NCI-H1930 (cell line): ENCODE data around the gene LEKR1.
A peak's percentile ranks its signal among the peaks of the same experiment; 100 is the strongest.
"Not testable (repeated sequence)": the region's sequence is repeated elsewhere in the genome, so short reads cannot be mapped to it uniquely, and the experiment has no call there.

ENCODE experiments used
- DNase-seq, 2 experiments: peaks; one replicate each; lab custom pipeline; 2025; lab: John Stamatoyannopoulos, UW

Gene LEKR1

DNA sequence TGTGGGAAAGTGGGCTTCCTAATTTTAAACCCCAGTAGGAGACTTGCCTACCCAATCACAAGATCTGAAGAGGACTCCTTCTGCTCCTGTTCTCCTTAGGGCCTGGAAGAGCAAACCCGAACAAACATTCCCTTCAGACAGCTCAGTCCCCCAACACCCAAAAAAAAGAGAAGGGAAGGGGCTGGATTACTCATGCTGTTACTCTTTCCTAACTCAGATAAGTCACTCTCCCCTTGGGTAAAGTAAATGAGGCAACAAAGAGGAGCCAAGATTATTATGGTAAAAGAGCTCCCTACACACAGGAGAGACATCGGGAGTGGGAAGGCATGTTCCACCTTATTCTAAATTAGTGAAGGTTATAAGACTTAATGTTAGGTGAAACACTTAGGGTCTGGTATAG is 18.1 kb upstream of the LEKR1 start:
- DNase-seq, result no peak

DNA sequence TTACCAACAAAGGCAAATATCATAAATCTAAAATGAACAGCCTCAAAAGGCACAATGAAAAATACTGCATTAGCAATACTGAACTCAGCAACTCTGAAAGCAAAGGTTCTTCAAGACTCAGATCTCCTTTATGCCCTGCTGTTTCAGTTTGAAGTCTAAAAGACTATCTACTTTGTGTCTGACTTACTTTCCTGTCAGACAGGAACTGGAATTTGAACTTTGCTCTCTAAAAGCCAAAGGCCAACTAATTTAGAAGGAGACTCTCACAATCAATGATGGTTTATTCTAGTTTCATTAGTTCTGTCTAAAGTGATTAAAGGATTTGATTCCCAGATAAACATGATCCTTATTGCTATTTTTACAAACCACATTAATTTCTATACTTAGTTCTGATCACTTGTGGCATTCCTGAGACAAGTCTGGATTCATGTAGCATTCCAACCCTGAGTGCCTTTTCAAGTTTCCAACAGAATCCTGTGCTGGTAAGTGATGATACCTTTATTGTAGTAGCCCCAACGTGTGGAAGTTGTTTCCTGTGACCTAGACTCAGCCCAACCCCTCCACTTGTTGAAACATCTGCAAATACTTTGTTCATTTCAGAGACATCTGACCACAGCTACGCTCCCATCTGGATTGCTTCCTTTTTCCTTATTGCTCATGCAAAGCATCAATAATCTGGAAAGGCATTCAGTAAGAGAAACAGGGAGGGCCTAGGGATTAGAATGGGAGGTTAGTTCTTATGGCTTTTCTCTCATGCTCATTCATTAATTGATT is 14.9 kb upstream of the LEKR1 start:
- no peak for DNase-seq

- no peak for DNase-seq
Measured at GRCh38 chr3:156812521-156813335, 13.4 kb upstream of the LEKR1 start.

- DNase-seq, result no peak
Measured at GRCh38 chr3:156814295-156814694, 11.9 kb upstream of the LEKR1 start.

DNA sequence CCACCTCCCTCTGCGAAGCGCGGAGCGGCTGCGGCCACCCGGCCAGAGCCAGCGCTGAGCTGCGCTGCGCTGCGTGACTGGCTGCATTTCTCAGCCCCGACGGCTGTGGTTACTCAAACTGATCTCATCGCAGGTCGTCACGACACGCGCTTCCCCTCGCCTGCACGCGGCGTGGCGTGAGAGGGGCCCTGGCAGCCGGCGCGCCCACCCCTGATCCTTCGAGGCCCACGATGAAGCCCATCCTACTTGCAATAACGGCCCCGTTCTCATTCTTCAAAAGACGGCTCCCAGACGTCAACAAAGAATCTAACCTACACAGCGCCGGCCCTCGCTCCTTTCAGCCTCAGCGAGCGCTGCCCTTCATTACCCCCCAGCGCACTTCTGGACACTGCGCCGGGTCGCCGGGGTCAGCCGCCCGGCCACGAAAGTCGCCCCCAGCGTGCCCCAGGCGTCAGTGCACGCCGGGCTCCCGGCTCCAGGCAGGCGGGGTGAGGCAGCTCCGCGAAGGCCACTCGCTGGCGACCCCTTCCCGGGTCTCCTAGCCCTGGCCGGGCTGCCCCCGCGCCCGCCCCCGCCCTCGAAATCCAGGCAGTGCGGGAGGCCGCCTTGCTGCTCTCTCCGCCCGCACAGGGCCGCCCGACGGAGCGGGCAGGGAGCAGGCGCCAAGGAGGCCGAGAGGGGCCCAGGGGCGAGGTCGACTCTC is 9.9 kb upstream of the LEKR1 start:
- DNase-seq, result no peak

DNA sequence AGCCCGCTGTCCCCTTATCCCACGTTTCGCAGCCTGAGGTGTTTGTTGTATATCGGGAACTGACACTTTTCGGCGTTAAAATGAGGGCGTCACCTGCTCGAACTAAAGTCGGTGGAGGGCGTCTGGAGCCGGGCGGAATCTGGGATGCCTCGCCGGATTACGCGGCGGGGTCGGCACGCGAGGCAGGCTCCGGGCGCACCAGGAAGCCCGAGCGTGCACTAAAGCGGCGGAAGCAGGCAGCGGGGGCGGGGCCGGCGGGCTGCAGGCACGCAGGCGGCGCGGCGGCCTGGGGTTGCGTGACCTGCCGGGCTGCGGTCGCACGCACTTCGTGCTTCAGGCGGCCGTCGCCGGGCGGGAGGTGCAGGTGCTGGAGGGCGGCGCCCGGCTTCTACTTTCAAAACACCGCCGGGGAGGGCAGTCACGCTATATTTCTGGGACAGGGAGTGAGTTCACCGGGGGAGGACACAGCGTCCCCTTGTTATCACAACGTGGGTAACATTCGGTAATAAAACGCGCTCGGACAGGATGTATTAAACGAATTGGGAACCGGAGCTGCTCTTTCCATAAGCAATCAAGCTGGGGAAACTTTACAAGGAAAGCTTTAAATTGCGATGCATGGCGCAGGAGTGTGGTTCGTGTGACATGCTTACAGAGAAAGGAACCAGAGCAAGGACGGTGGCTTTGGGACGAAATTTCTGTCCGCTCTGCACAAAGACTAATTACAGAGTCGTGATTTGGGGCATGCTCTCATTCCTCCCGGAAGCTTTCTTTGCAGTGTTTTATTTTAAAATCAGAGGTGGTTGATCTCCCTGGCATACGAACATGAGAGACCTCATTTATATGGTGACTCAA is 9.1 kb upstream of the LEKR1 start:
- DNase-seq, result peak; percentile 69 to 75

- DNase-seq, result no peak
Measured at GRCh38 chr3:156817646-156818272, 8.4 kb upstream of the LEKR1 start.

- no peak for DNase-seq
Measured at GRCh38 chr3:156818273-156818651, 7.9 kb upstream of the LEKR1 start.

- DNase-seq, result no peak
Measured at GRCh38 chr3:156818890-156819289, 7.3 kb upstream of the LEKR1 start.

- no peak for DNase-seq
Measured at GRCh38 chr3:156819842-156820691, 6.1 kb upstream of the LEKR1 start.

- DNase-seq, result no peak
Measured at GRCh38 chr3:156820692-156821080, 5.5 kb upstream of the LEKR1 start.

DNA sequence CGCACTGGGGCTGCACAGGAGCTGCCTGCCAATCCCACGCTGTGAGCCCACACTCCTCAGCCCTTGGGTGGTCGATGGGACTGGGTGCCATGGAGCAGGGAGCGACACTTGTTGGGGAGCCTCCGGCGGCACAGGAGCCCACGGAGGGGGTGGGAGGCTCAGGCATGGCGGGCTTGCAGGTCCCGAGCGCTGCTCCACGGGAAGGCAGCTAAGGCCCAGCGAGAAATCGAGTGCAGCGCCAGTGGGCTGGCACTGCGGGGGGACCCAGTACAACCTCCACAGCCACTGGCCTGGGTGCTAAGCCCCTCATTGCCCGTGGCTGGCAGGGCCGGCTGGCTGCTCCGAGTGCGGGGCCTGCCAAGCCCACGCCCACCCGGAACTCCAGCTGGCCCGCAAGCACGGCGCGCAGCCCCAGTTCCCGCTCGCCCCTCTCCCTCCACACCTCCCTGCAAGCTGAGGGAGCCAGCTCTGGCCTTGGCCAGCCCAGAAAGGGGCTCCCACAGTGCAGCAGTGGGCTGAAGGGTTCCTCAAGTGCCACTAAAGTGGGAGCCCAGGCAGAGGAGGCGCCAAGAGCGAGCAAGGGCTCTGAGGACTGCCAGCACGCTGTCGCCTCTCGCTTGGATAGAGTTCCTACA is 3.4 kb upstream of the LEKR1 start:
- DNase-seq, result not testable (repeated sequence)

GRCh38 chr3:156825795-156826143 is 384 bp upstream of the LEKR1 start:
- no peak for DNase-seq

DNA sequence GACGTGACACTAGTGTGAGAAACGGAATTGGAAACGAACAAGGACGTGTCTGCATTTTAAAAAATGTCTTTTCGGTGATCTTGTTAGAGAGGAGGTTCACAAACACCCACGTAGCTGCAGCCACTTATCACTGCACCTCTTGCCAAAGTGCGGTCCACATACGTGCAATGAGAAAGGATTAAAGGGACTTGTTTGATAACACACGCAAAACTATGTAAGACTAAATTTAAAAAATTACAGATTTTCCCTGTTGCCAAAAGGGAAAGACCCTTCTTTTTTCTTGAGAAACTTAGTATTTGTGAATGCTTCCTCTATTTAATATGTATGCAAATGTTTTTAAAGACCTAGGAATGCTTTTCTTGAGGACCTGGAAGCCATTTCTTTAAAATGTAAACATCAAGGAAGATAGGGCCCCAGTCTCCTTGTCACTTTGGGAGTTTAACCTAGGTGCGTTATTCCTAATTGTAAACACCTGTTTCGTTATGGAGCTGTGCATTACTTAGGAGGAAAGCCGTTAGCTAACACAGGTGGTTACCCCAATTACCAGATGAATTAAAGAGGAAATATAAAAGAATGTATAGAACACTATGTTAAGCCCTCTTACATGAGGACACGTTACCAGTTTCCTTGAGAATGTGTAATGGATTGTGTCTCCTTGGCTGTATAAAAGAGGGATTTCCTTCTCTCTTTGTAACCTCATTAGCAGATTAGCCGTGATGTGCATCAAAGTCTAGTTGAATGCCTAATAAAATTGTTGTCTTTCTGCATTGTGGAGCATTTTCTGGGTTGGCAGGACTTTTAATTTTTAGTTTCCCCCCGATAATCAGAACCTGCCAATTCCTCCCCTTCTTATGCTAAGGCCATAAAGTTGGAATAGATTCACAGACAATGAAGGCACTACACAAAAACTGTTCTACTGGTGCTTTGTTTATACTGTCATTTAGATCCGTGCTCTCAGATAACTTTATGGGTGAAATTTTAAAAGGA is 1.0 kb downstream of the LEKR1 start:
- DNase-seq, result peak in 1 of 2 experiments; percentile 7

GRCh38 chr3:156831006-156831405 is 4.9 kb downstream of the LEKR1 start:
- no peak for DNase-seq

GRCh38 chr3:156834435-156834834 is 8.3 kb downstream of the LEKR1 start:
- DNase-seq, result no peak

- no peak for DNase-seq
Measured at GRCh38 chr3:156834962-156835535, 8.9 kb downstream of the LEKR1 start.

GRCh38 chr3:156836701-156837100 is 10.5 kb downstream of the LEKR1 start:
- no peak for DNase-seq
